H9 (cell line): ENCODE measurements around the gene POMGNT2. TPM values are rescaled to one million over a fixed set of nuclear protein-coding genes. Genes with fewer than 3 reads are reported as not detected.

Experiments used
- DNase-seq: peaks from one replicate; pipeline ENCODE4 v3.0.0-alpha.2; 2017
- H2AFZ ChIP-seq: one replicate; pipeline ENCODE4 v1.6.1; 2013; ENCODE audit warnings: mild to moderate bottlenecking, low read length, control low read depth, moderate library complexity
- H2AK5ac ChIP-seq: 2 replicates; pipeline ENCODE4 v1.6.1; 2013; ENCODE audit warnings: low read length, control low read depth, mixed read lengths; ENCODE audit not compliant: insufficient read length
- H2BK120ac ChIP-seq: one replicate; pipeline ENCODE4 v1.6.1; 2013; ENCODE audit warnings: low read depth, mild to moderate bottlenecking, low read length, control low read depth, inconsistent platforms; ENCODE audit not compliant: poor library complexity, severe bottlenecking
- H2BK12ac ChIP-seq: 2 replicates; pipeline ENCODE4 v1.6.1; 2013; ENCODE audit warnings: low read length, control low read depth, mixed read lengths, low read depth; ENCODE audit not compliant: insufficient read length
- H2BK15ac ChIP-seq: 2 replicates; pipeline ENCODE4 v1.6.1; 2013; ENCODE audit warnings: low read depth, low read length, control low read depth
- H2BK20ac ChIP-seq: one replicate; pipeline ENCODE4 v1.6.1; 2013; ENCODE audit warnings: low read depth, mild to moderate bottlenecking, low read length, control low read depth, inconsistent platforms; ENCODE audit not compliant: poor library complexity, severe bottlenecking
- H2BK5ac ChIP-seq: 2 replicates; pipeline ENCODE4 v1.6.1; 2013; ENCODE audit warnings: low read length, control low read depth, mixed read lengths; ENCODE audit not compliant: insufficient read length
- H3K14ac ChIP-seq: 2 replicates; pipeline ENCODE4 v1.6.1; 2013; ENCODE audit warnings: low read length, control low read depth; ENCODE audit not compliant: insufficient read depth
- H3K18ac ChIP-seq: 2 replicates; pipeline ENCODE4 v1.6.1; 2013; ENCODE audit warnings: low read depth, mild to moderate bottlenecking, mixed read lengths, low read length, control low read depth; ENCODE audit not compliant: insufficient read length
- H3K23ac ChIP-seq: 2 replicates; pipeline ENCODE4 v1.6.1; 2013; ENCODE audit warnings: low read length, control low read depth, mixed read lengths, low read depth; ENCODE audit not compliant: insufficient read length
- H3K23me2 ChIP-seq: 2 replicates; pipeline ENCODE4 v1.6.1; 2013; ENCODE audit warnings: low read depth, mild to moderate bottlenecking, mixed read lengths, low read length, control low read depth; ENCODE audit not compliant: insufficient read length, poor library complexity, severe bottlenecking
- H3K27ac ChIP-seq: 2 replicates; pipeline ENCODE4 v1.5.1; 2013; ENCODE audit warnings: low read length, control low read depth, mixed read lengths, low read depth; ENCODE audit not compliant: insufficient read length
- H3K27me3 ChIP-seq: 2 replicates; pipeline ENCODE4 v1.6.1; 2013; ENCODE audit warnings: low read length, control low read depth, inconsistent platforms; ENCODE audit not compliant: insufficient read depth
- H3K4ac ChIP-seq: 2 replicates; pipeline ENCODE4 v1.6.1; 2013; ENCODE audit warnings: low read depth, mild to moderate bottlenecking, control low read depth, inconsistent platforms, low read length, moderate library complexity
- H3K4me1 ChIP-seq: 2 replicates; pipeline ENCODE4 v1.6.1; 2013; ENCODE audit warnings: low read length, control low read depth, inconsistent platforms; ENCODE audit not compliant: insufficient read depth
- H3K4me2 ChIP-seq: 2 replicates; pipeline ENCODE4 v1.6.1; 2013; ENCODE audit warnings: low read length, control low read depth, mixed read lengths; ENCODE audit not compliant: insufficient read length, insufficient read depth
- H3K56ac ChIP-seq: 2 replicates; pipeline ENCODE4 v1.6.1; 2013; ENCODE audit warnings: low read depth, mild to moderate bottlenecking, mixed read lengths, low read length, control low read depth; ENCODE audit not compliant: insufficient read length
- H3K79me1 ChIP-seq: 2 replicates; pipeline ENCODE4 v1.6.1; 2013; ENCODE audit warnings: low read depth, mild to moderate bottlenecking, moderate library complexity, low read length, control low read depth, inconsistent platforms; ENCODE audit not compliant: insufficient read depth, poor library complexity, severe bottlenecking
- H3K79me2 ChIP-seq: 2 replicates; pipeline ENCODE4 v1.6.1; 2013; ENCODE audit warnings: low read length, control low read depth, inconsistent platforms; ENCODE audit not compliant: insufficient read depth
- H3K9ac ChIP-seq: 2 replicates; pipeline ENCODE4 v1.6.1; 2013; ENCODE audit warnings: low read length, control low read depth, mixed read lengths; ENCODE audit not compliant: insufficient read length; ENCODE audit errors: extremely low read depth
- H3K9me3 ChIP-seq: one replicate; pipeline ENCODE4 v1.6.1; 2013; ENCODE audit warnings: low read depth, low read length, inconsistent platforms; ENCODE audit not compliant: control insufficient read depth
- H3T11ph ChIP-seq: one replicate; pipeline ENCODE4 v1.6.1; 2013; ENCODE audit warnings: mild to moderate bottlenecking, low read length, control low read depth, inconsistent platforms
- H4K20me1 ChIP-seq: one replicate; pipeline ENCODE4 v1.6.1; 2013; ENCODE audit not compliant: control insufficient read depth, insufficient read length, insufficient read depth
- H4K5ac ChIP-seq: 2 replicates; pipeline ENCODE4 v1.6.1; 2013; ENCODE audit warnings: low read depth, mild to moderate bottlenecking, mixed read lengths, low read length, control low read depth; ENCODE audit not compliant: insufficient read length
- H4K8ac ChIP-seq: replicated peaks from 2 replicates; pipeline ENCODE4 v1.6.1; 2013; ENCODE audit warnings: low read length, control low read depth, mixed read lengths, low read depth; ENCODE audit not compliant: insufficient read length
- H4K91ac ChIP-seq: 2 replicates; pipeline ENCODE4 v1.6.1; 2013; ENCODE audit warnings: low read depth, mild to moderate bottlenecking, moderate library complexity, mixed read lengths, low read length, control low read depth; ENCODE audit not compliant: insufficient read length
- H3K27ac Mint-ChIP-seq, 3 experiments: 2 replicates in 2 of 3; 3 replicates in 1 of 3; pipeline ENCODE4 v1.8.0; 2020 to 2021; ENCODE audit warnings: mixed read lengths in 3 of 3, mild to moderate bottlenecking in 1 of 3, moderate library complexity in 1 of 3
- H3K27me3 Mint-ChIP-seq: 2 replicates; pipeline ENCODE4 v1.8.0; 2021; ENCODE audit warnings: low read depth, mild to moderate bottlenecking, moderate library complexity, mixed read lengths
- H3K36me3 Mint-ChIP-seq, 3 experiments: 2 replicates in 2 of 3; 3 replicates in 1 of 3; pipeline ENCODE4 v1.8.0; 2020 to 2021; ENCODE audit warnings: low read depth in 3 of 3, mixed read lengths in 3 of 3; ENCODE audit not compliant: insufficient read depth in 1 of 3
- H3K4me1 Mint-ChIP-seq, 2 experiments: 2 replicates each; pipeline ENCODE4 v1.8.0; 2020; ENCODE audit warnings: mixed read lengths in 2 of 2
- H3K4me3 Mint-ChIP-seq, 2 experiments: 2 replicates in 1 of 2; 3 replicates in 1 of 2; pipeline ENCODE4 v1.8.0; 2020 to 2021; ENCODE audit warnings: mild to moderate bottlenecking in 2 of 2, mixed read lengths in 2 of 2, moderate library complexity in 1 of 2
- H3K9me3 Mint-ChIP-seq, 2 experiments: 2 replicates in 1 of 2; 3 replicates in 1 of 2; pipeline ENCODE4 v1.8.0; 2020; ENCODE audit warnings: mild to moderate bottlenecking in 2 of 2, mixed read lengths in 2 of 2, moderate library complexity in 1 of 2
- WGBS: extraction: QIAGEN DNeasy Blood & Tissue Kit; methylation state at CpG from one replicate; pipeline ENCODE4 v1.1.7; 2013; ENCODE audit warnings: missing lambda C conversion rate, low lambda C conversion rate, mixed read lengths; ENCODE audit not compliant: insufficient read length; ENCODE audit errors: extremely low coverage; 5-methylcytosine and 5-hydroxymethylcytosine counted together
- total RNA-seq: library from RNA; stranded (reverse); gene quantifications from 2 replicates; pipeline ENCODE4 v1.2.1, GENCODE V29; 2021
- TF ChIP-seq, protein P1 (sequence below): fragments of 200-600 bp; sonication (generic); conservative IDR thresholded peaks from 3 replicates; pipeline ENCODE4 v1.8.0; 2021; ENCODE audit warnings: antibody characterized with exemption, mild to moderate bottlenecking

Gene POMGNT2
- total RNA-seq, 1 experiment from 2014 or later, result 14.0 TPM

DNA sequence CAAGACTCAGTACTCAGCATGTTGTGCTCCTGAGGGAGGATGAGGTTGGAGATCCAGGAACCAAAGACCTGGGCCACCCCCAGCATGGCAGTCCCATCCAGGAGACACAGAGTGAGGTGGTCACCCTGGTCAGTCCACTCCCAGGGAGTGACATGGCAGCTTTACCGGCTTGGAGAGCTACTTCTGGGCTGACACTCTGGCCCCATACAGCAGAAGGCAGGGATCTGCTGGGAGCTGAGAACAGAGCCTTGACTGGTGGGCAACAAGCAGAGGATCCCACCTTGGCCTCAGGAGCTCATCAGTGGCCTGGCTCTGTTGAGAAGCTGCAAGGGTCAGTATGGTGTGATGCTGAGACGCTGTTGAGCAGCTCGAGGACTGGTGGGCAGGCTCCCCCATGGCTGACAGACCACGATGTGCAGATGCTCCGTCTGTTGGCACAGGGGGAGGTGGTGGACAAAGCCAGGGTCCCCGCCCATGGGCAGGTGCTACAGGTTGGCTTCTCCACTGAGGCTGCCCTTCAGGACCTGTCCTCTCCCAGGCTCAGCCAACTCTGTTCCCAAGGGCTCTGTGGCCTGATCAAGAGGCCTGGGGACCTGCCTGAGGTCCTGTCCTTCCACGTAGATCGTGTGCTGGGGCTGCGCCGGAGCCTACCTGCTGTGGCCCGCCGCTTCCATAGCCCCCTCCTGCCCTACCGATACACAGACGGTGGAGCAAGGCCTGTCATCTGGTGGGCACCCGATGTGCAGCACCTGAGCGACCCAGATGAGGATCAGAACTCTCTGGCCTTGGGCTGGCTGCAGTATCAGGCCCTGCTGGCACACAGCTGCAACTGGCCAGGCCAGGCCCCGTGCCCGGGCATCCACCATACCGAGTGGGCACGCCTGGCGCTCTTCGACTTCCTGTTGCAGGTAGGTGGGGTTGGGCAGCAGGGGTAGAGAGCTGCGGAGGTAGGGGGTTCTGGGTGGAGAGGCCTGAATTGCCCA lies 72.9 kb downstream of the POMGNT2 start:
- no peaks in the 10 kb centered on the region for H3K79me1 ChIP-seq
- H2AFZ ChIP-seq, result no peak overlapping the region
- no peaks in the 10 kb centered on the region for H3K9me3 Mint-ChIP-seq
- H3K56ac ChIP-seq, result no peak overlapping the region
- H3K4me2 ChIP-seq, result no peak overlapping the region
- no peak overlapping the region for H2AK5ac ChIP-seq
- no peak overlapping the region for H3K27ac ChIP-seq
- no peak for DNase-seq
- no peak overlapping the region for H3T11ph ChIP-seq
- no peak overlapping the region for H3K4ac ChIP-seq
- no peak overlapping the region for H2BK12ac ChIP-seq
- H2BK5ac ChIP-seq, result no peak overlapping the region
- no peak overlapping the region for H3K4me3 Mint-ChIP-seq
- no peak overlapping the region for H4K5ac ChIP-seq
- H3K23ac ChIP-seq, result no peak overlapping the region
- H3K4me1 Mint-ChIP-seq, result no peaks in the 10 kb centered on the region
- no peaks in the 10 kb centered on the region for H3K27me3 ChIP-seq
- no peak overlapping the region for H4K8ac ChIP-seq
- H3K9me3 ChIP-seq, result no peaks in the 10 kb centered on the region
- no peak overlapping the region for H3K18ac ChIP-seq
- H3K23me2 ChIP-seq, result no peaks in the 10 kb centered on the region
- H3K9ac ChIP-seq, result no peak overlapping the region
- no peak overlapping the region for H4K91ac ChIP-seq
- TF ChIP-seq, protein P1, sequence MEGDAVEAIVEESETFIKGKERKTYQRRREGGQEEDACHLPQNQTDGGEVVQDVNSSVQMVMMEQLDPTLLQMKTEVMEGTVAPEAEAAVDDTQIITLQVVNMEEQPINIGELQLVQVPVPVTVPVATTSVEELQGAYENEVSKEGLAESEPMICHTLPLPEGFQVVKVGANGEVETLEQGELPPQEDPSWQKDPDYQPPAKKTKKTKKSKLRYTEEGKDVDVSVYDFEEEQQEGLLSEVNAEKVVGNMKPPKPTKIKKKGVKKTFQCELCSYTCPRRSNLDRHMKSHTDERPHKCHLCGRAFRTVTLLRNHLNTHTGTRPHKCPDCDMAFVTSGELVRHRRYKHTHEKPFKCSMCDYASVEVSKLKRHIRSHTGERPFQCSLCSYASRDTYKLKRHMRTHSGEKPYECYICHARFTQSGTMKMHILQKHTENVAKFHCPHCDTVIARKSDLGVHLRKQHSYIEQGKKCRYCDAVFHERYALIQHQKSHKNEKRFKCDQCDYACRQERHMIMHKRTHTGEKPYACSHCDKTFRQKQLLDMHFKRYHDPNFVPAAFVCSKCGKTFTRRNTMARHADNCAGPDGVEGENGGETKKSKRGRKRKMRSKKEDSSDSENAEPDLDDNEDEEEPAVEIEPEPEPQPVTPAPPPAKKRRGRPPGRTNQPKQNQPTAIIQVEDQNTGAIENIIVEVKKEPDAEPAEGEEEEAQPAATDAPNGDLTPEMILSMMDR, result no peak
- no peak overlapping the region for H3K14ac ChIP-seq
- no peaks in the 10 kb centered on the region for H4K20me1 ChIP-seq
- no peaks in the 10 kb centered on the region for H3K27me3 Mint-ChIP-seq
- H3K79me2 ChIP-seq, result no peaks in the 10 kb centered on the region
- no peak overlapping the region for H3K27ac Mint-ChIP-seq
- H3K4me1 ChIP-seq, result no peaks in the 10 kb centered on the region
- H3K36me3 Mint-ChIP-seq, result no peaks in the 10 kb centered on the region; a peak in 1 of 7 replicates
- H2BK15ac ChIP-seq, result no peak overlapping the region
- no CpG with 5 or more reads among the region's 23 CpGs for WGBS
- no peak overlapping the region for H2BK120ac ChIP-seq
- no peak overlapping the region for H2BK20ac ChIP-seq
